ENCODE results near the gene GMDS. TPM values are rescaled to one million over a fixed set of nuclear protein-coding genes. Genes with fewer than 3 reads are reported as not detected.

Gene GMDS
- polyA plus RNA-seq, 1 of the 3 experiments (the other 2 are of a cell fraction), result 12.3 TPM

GRCh38 chr6:1590580-1590979 is 654.8 kb downstream of the GMDS start:
- Histone ChIP-seq H3K27ac (ENCODE audit: low read depth in 2 of 2, low read length in 1 of 2) (no peak overlapping the region), H3K36me3 (replicated peaks in 1 of 2; ENCODE audit: control insufficient read depth in 1 of 2, insufficient read depth in 2 of 2, low read length in 1 of 2) (no peaks in the 10 kb centered on the region), H3K4me2 (no peak overlapping the region), H3K4me1 (ENCODE audit: control insufficient read depth in 1 of 2, insufficient read depth in 2 of 2, low read depth in 1 of 2, low read length in 1 of 2) (peaks cover 0 to 4% of the 10 kb centered on the region in 2 experiments; a peak in 1 of 4 replicates), H3K79me2 (ENCODE audit: insufficient read depth) (no peaks in the 10 kb centered on the region), H3K4me3 (ENCODE audit: low read depth in 2 of 2, low read length in 1 of 2) (no peak overlapping the region), H4K20me1 (ENCODE audit: insufficient read depth) (no peaks in the 10 kb centered on the region), H3K9me2 (no peaks in the 10 kb centered on the region), H3K9me3 (no peaks in the 10 kb centered on the region), H3F3A (replicated peaks; ENCODE audit: insufficient read depth) (no peaks in the 10 kb centered on the region), H3K27me3 (ENCODE audit: insufficient read depth) (peaks cover 74% of the 10 kb centered on the region), H3K9ac (no peak overlapping the region), H2AFZ (ENCODE audit: low read depth) (no peak overlapping the region)
- ChIA-PET CTCF (no interaction called here), POLR2A (no interaction called here)
- TF ChIP-seq GABPA (IDR thresholded peaks at IDR 0.05; ENCODE audit: low read depth) (no peak), RFX5 (IDR thresholded peaks at IDR 0.05; ENCODE audit: low read length) (no peak), SMC3 (IDR thresholded peaks at IDR 0.05; ENCODE audit: low read depth, low read length) (no peak), REST (IDR thresholded peaks at IDR 0.05; ENCODE audit: low read depth, low read length) (no peak), CTCF (IDR thresholded peaks at IDR 0.05) (no peak), POLR2AphosphoS5 (IDR thresholded peaks at IDR 0.05; ENCODE audit: low read depth, low read length) (no peak), NRF1 (IDR thresholded peaks at IDR 0.05; ENCODE audit: low read depth, low read length) (no peak), USF2 (IDR thresholded peaks at IDR 0.05; ENCODE audit: borderline replicate concordance, low read depth, low read length) (no peak), ZBTB33 (IDR thresholded peaks at IDR 0.05; ENCODE audit: borderline replicate concordance, low read depth) (no peak), RAD21 (IDR thresholded peaks at IDR 0.05; ENCODE audit: low read length) (no peak), TCF12 (IDR thresholded peaks at IDR 0.05) (no peak), MAX (IDR thresholded peaks at IDR 0.05; ENCODE audit: low read depth) (no peak), ELF1 (IDR thresholded peaks at IDR 0.05) (no peak), FOSL2 (IDR thresholded peaks at IDR 0.05; ENCODE audit: borderline replicate concordance, low read depth) (no peak), SIN3A (IDR thresholded peaks at IDR 0.05; ENCODE audit: borderline replicate concordance, low read depth, low read length) (no peak), EZH2phosphoT487 (IDR thresholded peaks at IDR 0.05; ENCODE audit: borderline replicate concordance, low read depth) (no peak), FOXM1 (IDR thresholded peaks at IDR 0.05; ENCODE audit: low read depth) (no peak), MXI1 (IDR thresholded peaks at IDR 0.05; ENCODE audit: low read depth, low read length) (no peak), NFIC (IDR thresholded peaks at IDR 0.05; ENCODE audit: borderline replicate concordance) (no peak), YY1 (IDR thresholded peaks at IDR 0.05; ENCODE audit: low read depth) (no peak)
- 54% methylated on average over 9 of the region's 9 CpGs for WGBS (ENCODE audit: low lambda C conversion rate)
- no peak for DNase-seq

All from SK-N-SH (cell line).